Spleen (tissue), 11 donors: ENCODE data around the gene WDR86. TPM values are rescaled to one million over a fixed set of nuclear protein-coding genes. Genes with fewer than 3 reads are reported as not detected.

Experiments
- DNase-seq: peaks from one replicate; pipeline ENCODE4 v3.0.0-alpha.2; 2020
- H3K27ac ChIP-seq, 8 donors: fragments of 200-600 bp; sonication (generic) in 7 of 8; 1 replicate in 4 of 8; 2 replicates in 4 of 8; pipeline versions ENCODE4 v1.5.0 to v1.8.0; 2016 to 2021; ENCODE audit warnings: inconsistent platforms in 4 of 8, mild to moderate bottlenecking in 4 of 8, moderate library complexity in 1 of 8
- H3K27me3 ChIP-seq, 7 donors: fragments of 200-600 bp; sonication (generic) in 6 of 7; replicated peaks in 1 of 7; 1 replicate in 4 of 7; 2 replicates in 3 of 7; pipeline versions ENCODE4 v1.5.0 to v1.8.0; 2016 to 2021; ENCODE audit warnings: inconsistent platforms in 3 of 7, mild to moderate bottlenecking in 1 of 7
- H3K36me3 ChIP-seq, 6 donors: fragments of 200-600 bp; sonication (generic) in 5 of 6; 1 replicate in 4 of 6; 2 replicates in 2 of 6; pipeline versions ENCODE4 v1.5.0 to v1.8.0; 2016 to 2021; ENCODE audit warnings: inconsistent platforms in 2 of 6
- H3K4me1 ChIP-seq, 6 donors: fragments of 200-600 bp; sonication (generic) in 5 of 6; 1 replicate in 3 of 6; 2 replicates in 3 of 6; pipeline versions ENCODE4 v1.5.0 to v1.8.0; 2016 to 2021; ENCODE audit warnings: inconsistent platforms in 3 of 6
- H3K4me3 ChIP-seq, 8 donors: fragments of 200-600 bp; sonication (generic) in 7 of 8; 1 replicate in 4 of 8; 2 replicates in 4 of 8; pipeline versions ENCODE4 v1.5.0 to v1.8.0; 2016 to 2021; ENCODE audit warnings: inconsistent platforms in 4 of 8, mild to moderate bottlenecking in 4 of 8, moderate library complexity in 2 of 8
- H3K9me3 ChIP-seq, 8 donors: fragments of 200-600 bp; sonication (generic) in 7 of 8; 1 replicate in 4 of 8; 2 replicates in 4 of 8; pipeline versions ENCODE4 v1.5.0 to v1.8.0; 2016 to 2021; ENCODE audit warnings: inconsistent platforms in 4 of 8
- POLR2A ChIP-seq, 3 donors: fragments of 450-650 bp; IDR thresholded peaks; one replicate each; pipeline ENCODE4 v1.5.1; 2017; ENCODE audit warnings: antibody characterized with exemption in 3 of 3, mild to moderate bottlenecking in 1 of 3
- POLR2AphosphoS5 ChIP-seq, 3 donors: sonication (generic); formaldehyde crosslinking; IDR thresholded peaks; one replicate each; pipeline ENCODE4 v1.5.1; 2017; ENCODE audit warnings: antibody characterized with exemption in 3 of 3
- WGBS, 5 donors: extraction: QIAGEN DNeasy Blood & Tissue Kit in 3 of 5; methylation state at CpG; one replicate each; pipeline versions ENCODE4 v1.1.5 to v1.1.7; 2013 to 2018; 5-methylcytosine and 5-hydroxymethylcytosine counted together
- intact Hi-C: fragments of 100-400 bp; cut with DNase I; formaldehyde crosslinking; loops from one replicate; pipeline ENCODE4 v1.15.0; 2023; ENCODE audit warnings: low total_unique reads
- polyA plus RNA-seq, 3 donors: library from polyadenylated mRNA; stranded (reverse); fragments of 200-250 nt; gene quantifications; one replicate each; pipeline ENCODE4 v1.2.1, GENCODE V29; 2013
- total RNA-seq, 7 donors: library from RNA; depleted of rRNA in 3 of 7; stranded (reverse); fragments of >200 nt in 3 of 7; fragmentation: NEBNext Ultra II Directional in 4 of 7; extraction: Animal tissue kit (Norgen Biotek cat#: 25700) in 4 of 7; gene quantifications; one replicate each; pipeline versions ENCODE4 v1.1.0 to v1.2.1, GENCODE V29; 2016 to 2021
- TF ChIP-seq, protein P1 (sequence below), 11 experiments: fragments of 200-600 bp in 7 of 11; fragments of 450-650 bp in 4 of 11; sonication (generic) in 4 of 11; IDR thresholded peaks in 8 of 11; conservative IDR thresholded peaks in 3 of 11; 1 replicate in 7 of 11; 2 replicates in 4 of 11; pipeline versions ENCODE4 v1.4.0 to v1.8.0; 2016 to 2021; ENCODE audit warnings: antibody characterized with exemption in 11 of 11, inconsistent platforms in 4 of 11, mild to moderate bottlenecking in 1 of 11
- donor health status: healthy with polysubstance abuse.
- donor health status: DM: no; HTN: no; CAD: no; lungs with moderate emphysema.
- donor health status: DM: no; HTN: no; CAD: no.
- donor health status: Bipolar disorder and iron deficiency.
- donor health status: healthy.
- donor health status: DM: no; HTN: no; CAD: no.
- donor health status: DM: yes; HTN: yes; CAD: no.

Gene WDR86
- total and polyA plus RNA-seq, 10 donors = 2.8 to 71.9 (median 49.2) TPM

DNA sequence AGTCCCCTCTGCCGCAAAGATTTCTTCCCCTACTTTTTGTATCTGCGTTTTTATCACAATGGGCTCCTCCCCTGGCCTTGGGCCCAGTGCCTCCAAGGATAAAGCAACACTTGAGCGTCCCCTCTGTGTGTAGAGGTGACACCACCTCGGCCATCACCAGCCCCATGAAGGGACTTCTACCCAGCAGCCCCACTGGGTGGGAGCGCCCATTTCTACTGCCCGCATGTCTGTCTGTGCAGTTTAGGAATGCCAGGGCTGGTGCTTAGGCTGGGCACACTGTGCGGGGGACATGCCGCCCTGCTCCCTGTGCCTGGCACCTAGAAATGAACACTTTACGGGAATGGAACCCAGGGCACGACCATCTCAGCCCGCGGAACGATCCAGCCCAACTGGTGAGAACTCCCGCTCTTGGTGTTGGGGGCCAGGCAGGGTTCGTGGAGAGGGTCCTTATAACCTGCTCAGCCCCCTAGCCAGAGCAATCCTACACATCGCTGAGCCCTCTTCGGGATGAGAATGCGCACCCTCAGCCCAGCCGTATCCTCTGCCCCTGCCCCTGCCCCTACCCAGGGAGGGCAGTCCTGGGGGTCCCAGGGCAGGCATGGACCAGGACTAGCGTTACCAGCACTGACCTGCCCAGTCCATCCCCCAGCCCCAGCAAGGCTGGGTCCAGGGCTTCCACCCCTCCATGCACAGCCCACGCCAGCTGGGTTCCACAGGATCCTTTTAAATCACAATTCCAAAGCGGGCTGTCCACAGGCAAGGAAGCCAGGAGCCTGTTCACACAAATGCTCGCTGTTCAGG, 17.3 kb upstream of the WDR86 start:
- intact Hi-C loops = no loop called here
- peak; percentile 68 for DNase-seq
- 80 to 86% (median 84%) methylated on average over 11 to 23 of the region's 23 CpGs for WGBS, 5 donors
- Histone ChIP-seq H3K9me3 (peaks cover 0 to 10% (median 2%) of the 10 kb centered on the region in 8 donors), H3K27ac (peak overlapping the region in 7 of 8 donors; percentile 60 to 79 (median 67)), H3K4me1 (peaks cover 14 to 61% (median 29%) of the 10 kb centered on the region in 6 donors), H3K4me3 (no peak overlapping the region), H3K36me3 (no peaks in the 10 kb centered on the region), H3K27me3 (peaks cover 0 to 10% (median 0%) of the 10 kb centered on the region in 7 donors)
- TF ChIP-seq POLR2A (IDR thresholded peaks at IDR 0.05) = no peak
- TF ChIP-seq, protein P1, sequence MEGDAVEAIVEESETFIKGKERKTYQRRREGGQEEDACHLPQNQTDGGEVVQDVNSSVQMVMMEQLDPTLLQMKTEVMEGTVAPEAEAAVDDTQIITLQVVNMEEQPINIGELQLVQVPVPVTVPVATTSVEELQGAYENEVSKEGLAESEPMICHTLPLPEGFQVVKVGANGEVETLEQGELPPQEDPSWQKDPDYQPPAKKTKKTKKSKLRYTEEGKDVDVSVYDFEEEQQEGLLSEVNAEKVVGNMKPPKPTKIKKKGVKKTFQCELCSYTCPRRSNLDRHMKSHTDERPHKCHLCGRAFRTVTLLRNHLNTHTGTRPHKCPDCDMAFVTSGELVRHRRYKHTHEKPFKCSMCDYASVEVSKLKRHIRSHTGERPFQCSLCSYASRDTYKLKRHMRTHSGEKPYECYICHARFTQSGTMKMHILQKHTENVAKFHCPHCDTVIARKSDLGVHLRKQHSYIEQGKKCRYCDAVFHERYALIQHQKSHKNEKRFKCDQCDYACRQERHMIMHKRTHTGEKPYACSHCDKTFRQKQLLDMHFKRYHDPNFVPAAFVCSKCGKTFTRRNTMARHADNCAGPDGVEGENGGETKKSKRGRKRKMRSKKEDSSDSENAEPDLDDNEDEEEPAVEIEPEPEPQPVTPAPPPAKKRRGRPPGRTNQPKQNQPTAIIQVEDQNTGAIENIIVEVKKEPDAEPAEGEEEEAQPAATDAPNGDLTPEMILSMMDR (IDR thresholded peaks at IDR 0.05 in 8 of 11, conservative IDR thresholded peaks at IDR 0.05 in 3 of 11) = no peak
- no peak for TF ChIP-seq POLR2AphosphoS5 (IDR thresholded peaks at IDR 0.05)

GRCh38 chr7:151426441-151426903, 16.6 kb upstream of the WDR86 start:
- peak; percentile 18 for DNase-seq
- intact Hi-C loops = no loop called here
- H3K4me1 ChIP-seq = peaks cover 14 to 55% (median 28%) of the 10 kb centered on the region in 6 donors
- 65 to 79% (median 68%) methylated on average over 14 of the region's 14 CpGs for WGBS, 5 donors
- no peak overlapping the region for H3K4me3 ChIP-seq
- H3K36me3 ChIP-seq = no peaks in the 10 kb centered on the region
- peak overlapping the region in 7 of 8 donors; percentile 60 to 79 (median 67) for H3K27ac ChIP-seq
- H3K27me3 ChIP-seq = peaks cover 0 to 10% (median 0%) of the 10 kb centered on the region in 7 donors
- TF ChIP-seq POLR2AphosphoS5 (IDR thresholded peaks at IDR 0.05) = peak in 1 of 3 donors; percentile 38
- TF ChIP-seq, protein P1 (IDR thresholded peaks at IDR 0.05 in 8 of 11, conservative IDR thresholded peaks at IDR 0.05 in 3 of 11) = no peak
- peaks cover 0 to 16% (median 6%) of the 10 kb centered on the region in 8 donors for H3K9me3 ChIP-seq

DNA sequence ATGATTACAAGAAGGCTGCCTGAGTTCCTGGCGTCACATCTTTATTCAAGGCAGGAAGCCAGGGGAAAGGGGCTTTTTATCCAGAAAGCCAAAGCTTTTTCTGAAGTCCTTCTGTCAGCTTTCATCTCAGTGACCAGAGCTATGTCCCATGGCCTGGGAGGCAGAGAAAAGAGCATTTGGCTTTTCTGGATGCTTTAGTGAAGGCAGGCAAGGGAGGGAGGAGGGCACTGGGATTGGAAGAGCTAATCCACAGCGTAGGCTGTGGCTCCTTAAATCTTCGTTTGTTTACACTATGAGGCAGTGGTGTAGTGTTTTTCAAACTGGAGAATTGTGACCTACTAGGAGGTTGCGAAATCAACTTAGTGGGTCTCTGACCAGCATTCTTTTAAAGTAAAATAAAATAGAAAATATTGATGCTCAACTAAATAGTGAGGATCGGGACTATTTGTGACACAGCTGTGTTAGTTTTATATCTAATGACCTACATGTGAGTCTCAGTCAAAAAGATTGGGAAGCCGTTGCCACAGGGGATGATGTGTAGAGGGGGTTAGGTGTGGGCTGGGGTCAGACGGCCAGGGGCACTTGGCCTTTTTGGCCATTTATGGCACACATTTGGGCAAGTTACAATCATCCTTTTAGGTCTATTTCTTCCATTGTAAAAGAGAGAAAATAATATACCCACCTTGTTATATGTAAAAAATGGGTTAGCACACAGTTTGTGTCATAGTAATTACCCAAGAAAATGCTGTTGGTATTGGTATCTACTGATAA, 16.0 kb upstream of the WDR86 start:
- peak; percentile 11 for DNase-seq
- no peak overlapping the region for H3K4me3 ChIP-seq
- no peaks in the 10 kb centered on the region for H3K36me3 ChIP-seq
- WGBS, 5 donors = 61 to 82% (median 71%) methylated on average over 7 of the region's 7 CpGs
- H3K27ac ChIP-seq = peak overlapping the region in 7 of 8 donors; percentile 60 to 79 (median 67)
- TF ChIP-seq POLR2A (IDR thresholded peaks at IDR 0.05) (no peak), POLR2AphosphoS5 (IDR thresholded peaks at IDR 0.05) (no peak)
- TF ChIP-seq, protein P1 (IDR thresholded peaks at IDR 0.05 in 8 of 11, conservative IDR thresholded peaks at IDR 0.05 in 3 of 11) = no peak
- intact Hi-C loops = no loop called here
- H3K27me3 ChIP-seq = peaks cover 0 to 10% (median 0%) of the 10 kb centered on the region in 7 donors
- peaks cover 0 to 21% (median 6%) of the 10 kb centered on the region in 8 donors for H3K9me3 ChIP-seq
- peaks cover 14 to 48% (median 28%) of the 10 kb centered on the region in 6 donors for H3K4me1 ChIP-seq
